H1 (cell line): ENCODE results near the gene TRPT1. TPM values are rescaled to one million over a fixed set of nuclear protein-coding genes. Genes with fewer than 3 reads are reported as not detected.

ENCODE experiments used
- ASH2L ChIP-seq: fragments of 200-600, 300-600 bp; sonication (generic); IDR thresholded peaks from one replicate; pipeline ENCODE4 v1.7.1; 2017; ENCODE audit warnings: low read length
- ATF2 ChIP-seq: IDR thresholded peaks from 2 replicates; pipeline ENCODE4 v1.6.1; 2012; ENCODE audit warnings: low read length, inconsistent platforms
- BRCA1 ChIP-seq: IDR thresholded peaks from 2 replicates; pipeline ENCODE4 v1.6.1; 2012; ENCODE audit warnings: low read depth, low read length, improper control_type of control experiment
- CHD1 ChIP-seq: IDR thresholded peaks from 2 replicates; pipeline ENCODE4 v1.6.1; 2012; ENCODE audit warnings: low read depth, low read length, improper control_type of control experiment
- CHD2 ChIP-seq: IDR thresholded peaks from 2 replicates; pipeline ENCODE4 v1.6.1; 2012; ENCODE audit warnings: low read length, improper control_type of control experiment
- E2F6 ChIP-seq: IDR thresholded peaks from 2 replicates; pipeline ENCODE4 v1.6.1; 2012; ENCODE audit warnings: inconsistent platforms
- EZH2 ChIP-seq: fragments of 200-600 bp; sonication (generic); IDR thresholded peaks from 2 replicates; pipeline ENCODE4 v1.7.1; 2012; ENCODE audit warnings: low read depth, mild to moderate bottlenecking, moderate library complexity, low read length, inconsistent platforms; ENCODE audit not compliant: severe bottlenecking
- FOSL1 ChIP-seq: IDR thresholded peaks from 2 replicates; pipeline ENCODE4 v1.6.1; 2011; ENCODE audit warnings: mild to moderate bottlenecking, low read depth, low read length, moderate library complexity; ENCODE audit not compliant: insufficient read depth
- GABPA ChIP-seq: IDR thresholded peaks from 2 replicates; pipeline ENCODE4 v1.6.1; 2011; ENCODE audit warnings: mild to moderate bottlenecking, low read length, moderate library complexity, borderline replicate concordance; ENCODE audit not compliant: insufficient read depth
- GTF2F1 ChIP-seq: IDR thresholded peaks from 2 replicates; pipeline ENCODE4 v1.6.1; 2012; ENCODE audit warnings: low read depth, low read length, improper control_type of control experiment, borderline replicate concordance
- KDM5A ChIP-seq: fragments of 200-600 bp; IDR thresholded peaks from 2 replicates; pipeline ENCODE4 v1.7.1; 2012; ENCODE audit warnings: mild to moderate bottlenecking, low read length, inconsistent platforms, mixed read lengths
- MAFK ChIP-seq: IDR thresholded peaks from 2 replicates; pipeline ENCODE4 v1.6.1; 2012; ENCODE audit warnings: low read depth, mild to moderate bottlenecking, improper control_type of control experiment, low read length
- NANOG ChIP-seq: IDR thresholded peaks from 2 replicates; pipeline ENCODE4 v1.6.1; 2011; ENCODE audit warnings: low read length, low read depth, mild to moderate bottlenecking, inconsistent platforms; ENCODE audit not compliant: insufficient read depth, poor library complexity, severe bottlenecking
- PHF8 ChIP-seq: fragments of 200-600 bp; sonication (generic); conservative IDR thresholded peaks from 2 replicates; pipeline ENCODE4 v1.7.1; 2012; ENCODE audit warnings: low read depth, mild to moderate bottlenecking, inconsistent platforms, low read length, moderate library complexity
- POU5F1 ChIP-seq: IDR thresholded peaks from 2 replicates; pipeline ENCODE4 v1.6.1; 2011; ENCODE audit warnings: low read depth, mild to moderate bottlenecking, low read length, moderate library complexity
- RBBP5 ChIP-seq: IDR thresholded peaks from 2 replicates; pipeline ENCODE4 v1.7.1; 2012; ENCODE audit warnings: low read depth, mild to moderate bottlenecking, inconsistent platforms, low read length, moderate library complexity, borderline replicate concordance
- SIX5 ChIP-seq: IDR thresholded peaks from 2 replicates; pipeline ENCODE4 v1.6.1; 2011; ENCODE audit warnings: mild to moderate bottlenecking, low read depth, low read length
- SRF ChIP-seq: IDR thresholded peaks from 2 replicates; pipeline ENCODE4 v1.6.1; 2011; ENCODE audit warnings: mild to moderate bottlenecking, low read depth, low read length, moderate library complexity
- USF2 ChIP-seq: IDR thresholded peaks from 2 replicates; pipeline ENCODE4 v1.6.1; 2011; ENCODE audit warnings: low read length, improper control_type of control experiment
- YY1 ChIP-seq: IDR thresholded peaks from 2 replicates; pipeline ENCODE4 v1.6.1; 2011; ENCODE audit warnings: low read depth, mild to moderate bottlenecking, low read length
- ZNF274 ChIP-seq: IDR thresholded peaks from 2 replicates; pipeline ENCODE4 v1.7.0; 2012; ENCODE audit warnings: low read length, borderline replicate concordance; ENCODE audit errors: extremely low read depth
- polyA plus RNA-seq, 7 experiments: library from polyadenylated mRNA; depleted of rRNA in 3 of 7; stranded (reverse) in 5 of 7; unstranded in 2 of 7; fragments of >200 nt in 5 of 7; fragments of 200-250 nt in 2 of 7; gene quantifications; 1 replicate in 5 of 7; 2 replicates in 1 of 7; 4 replicates in 1 of 7; pipeline versions ENCODE4 v1.2.1 to v1.2.3, GENCODE V29; 2011 to 2013; ENCODE audit warnings: missing spikeins in 2 of 7, mixed read lengths in 2 of 7
- total RNA-seq: library from RNA; stranded (reverse); fragmentation: NEBNext Ultra II Directional; extraction: Animal tissue kit (Norgen Biotek cat#: 25700); gene quantifications from 2 replicates; pipeline ENCODE4 v1.2.1, GENCODE V29; 2021

TRPT1 gene
- total and polyA plus RNA-seq, 2 of the 8 experiments (the other 6 are each of a cell fraction or from before 2014, with no cell fraction given) = 34.5 to 74.6 TPM

- TF ChIP-seq E2F6 (no peak), ATF2 (no peak), CHD2 (no peak), SIX5 (no peak), ZNF274 (no peak), POU5F1 (no peak), PHF8 (0 out of 2 replicates have a peak, but pooled peaks have one; percentile 9), FOSL1 (no peak), KDM5A (no peak), NANOG (no peak), BRCA1 (no peak), SRF (no peak), GABPA (no peak), YY1 (no peak; the same call in 1 of the 2 replicates), MAFK (no peak), RBBP5 (no peak), GTF2F1 (no peak), CHD1 (no peak), USF2 (no peak), EZH2 (no peak), ASH2L (peak; percentile 46)
These were observed 4.4 kb upstream of the TRPT1 start, which contains the start of gene DNAJC4 (continued) for GRCh38 chr11:64230171-64230984.
